Endothelial cell of umbilical vein (primary cell): ENCODE measurements around the gene PHLDB2. TPM values are rescaled to one million over a fixed set of nuclear protein-coding genes. Genes with fewer than 3 reads are reported as not detected.

Source experiments
- BruUV-seq: library from RNA; stranded (reverse); fragments of 400-500 nt; replicated peaks from 2 replicates; lab custom pipeline; 2021; lab: Mats Ljungman, UMichigan
- CTCF ChIA-PET: fragments of 300-600, 350-600 bp; sonication (Branson Sonifier 250); formaldehyde crosslinking; loops from one replicate; lab custom pipeline; 2021; ENCODE audit warnings: antibody characterized with exemption, inconsistent platforms; lab: Charles Lee
- POLR2A ChIA-PET: fragments of 300-600, 350-600 bp; sonication (Branson Sonifier 250); formaldehyde crosslinking; loops from one replicate; lab custom pipeline; 2021; ENCODE audit warnings: antibody characterized with exemption, inconsistent platforms; lab: Charles Lee
- DNase-seq: peaks from one replicate; pipeline ENCODE4 v3.0.0-alpha.2; 2011; ENCODE audit warnings: low read depth, low spot score
- FAIRE-seq: peaks from 2 replicates; lab custom pipeline; 2011; peaks lifted over from hg19 to GRCh38; lab: Jason Lieb, UNC
- H2AFZ ChIP-seq: 2 replicates; pipeline ENCODE4 v1.6.0; 2012; ENCODE audit warnings: low read depth, low read length, control low read depth, inconsistent platforms
- H3K27ac ChIP-seq: 2 replicates; pipeline ENCODE4 v1.5.1; 2011; ENCODE audit warnings: low read depth, mild to moderate bottlenecking, control low read depth, low read length, moderate library complexity; ENCODE audit not compliant: insufficient read depth
- H3K27me3 ChIP-seq, 2 experiments: 2 replicates each; pipeline versions ENCODE4 v1.6.0 to v1.6.1; 2011; ENCODE audit warnings: low read length in 2 of 2, mixed read lengths in 1 of 2; ENCODE audit not compliant: control insufficient read depth in 2 of 2, insufficient read depth in 2 of 2
- H3K36me3 ChIP-seq, 2 experiments: 2 replicates in 1 of 2; 3 replicates in 1 of 2; pipeline ENCODE4 v1.5.1; 2011; ENCODE audit warnings: low read length in 2 of 2, mild to moderate bottlenecking in 1 of 2, moderate library complexity in 1 of 2; ENCODE audit not compliant: control insufficient read depth in 2 of 2, insufficient read depth in 2 of 2; ENCODE audit errors: extremely low read depth in 1 of 2
- H3K4me1 ChIP-seq: 3 replicates; pipeline ENCODE4 v1.5.1; 2011; ENCODE audit warnings: mild to moderate bottlenecking, low read length; ENCODE audit not compliant: control insufficient read depth, insufficient read depth; ENCODE audit errors: extremely low read depth
- H3K4me2 ChIP-seq: 2 replicates; pipeline ENCODE4 v1.6.1; 2011; ENCODE audit warnings: low read length, control low read depth, mixed read lengths; ENCODE audit not compliant: insufficient read depth
- H3K4me3 ChIP-seq, 3 experiments: fragments of 200-600 bp in 1 of 3; sonication (generic), shearing (Covaris generic) in 1 of 3; replicated peaks in 1 of 3; 2 replicates each; pipeline ENCODE4 v1.5.1; 2011 to 2016; ENCODE audit warnings: control low read depth in 3 of 3, low read length in 3 of 3, mild to moderate bottlenecking in 2 of 3, inconsistent platforms in 1 of 3, low read depth in 1 of 3, moderate library complexity in 1 of 3; ENCODE audit not compliant: insufficient read depth in 1 of 3
- H3K79me2 ChIP-seq: 2 replicates; pipeline ENCODE4 v1.6.0; 2012; ENCODE audit warnings: low read length, inconsistent platforms; ENCODE audit not compliant: control insufficient read depth, insufficient read depth
- H3K9ac ChIP-seq: replicated peaks from 2 replicates; pipeline ENCODE3; 2011; ENCODE audit warnings: low read length, control low read depth; ENCODE audit not compliant: insufficient read depth; ENCODE audit errors: extremely low read depth
- H3K9me1 ChIP-seq: replicated peaks from 3 replicates; pipeline ENCODE4 v1.6.0; 2011; ENCODE audit warnings: mild to moderate bottlenecking, low read length; ENCODE audit not compliant: control insufficient read depth, insufficient read depth; ENCODE audit errors: extremely low read depth
- H3K9me3 ChIP-seq: replicated peaks from 2 replicates; pipeline ENCODE4 v1.5.1; 2012; ENCODE audit warnings: low read length, inconsistent platforms; ENCODE audit not compliant: control insufficient read depth, insufficient read depth
- H4K20me1 ChIP-seq: replicated peaks from 2 replicates; pipeline ENCODE3; 2011; ENCODE audit warnings: mild to moderate bottlenecking, low read length; ENCODE audit not compliant: control insufficient read depth, insufficient read depth; ENCODE audit errors: extremely low read depth
- CTCF ChIP-seq, 2 donors: IDR thresholded peaks; 1 replicate in 1 of 2; 2 replicates in 1 of 2; pipeline ENCODE4 v1.5.1; 2011; ENCODE audit warnings: low read length in 2 of 2, mild to moderate bottlenecking in 2 of 2, moderate library complexity in 2 of 2, control low read depth in 1 of 2, inconsistent platforms in 1 of 2, low read depth in 1 of 2; ENCODE audit not compliant: insufficient read depth in 1 of 2; ENCODE audit errors: extremely low read depth in 1 of 2
- EZH2 ChIP-seq: IDR thresholded peaks from 2 replicates; pipeline ENCODE4 v1.6.1; 2012; ENCODE audit warnings: borderline replicate concordance, low read depth, mild to moderate bottlenecking, moderate library complexity, low read length, inconsistent platforms; ENCODE audit not compliant: severe bottlenecking
- FOS ChIP-seq: IDR thresholded peaks from 2 replicates; pipeline ENCODE4 v1.6.1; 2011; ENCODE audit warnings: mild to moderate bottlenecking, low read length, moderate library complexity, borderline replicate concordance; ENCODE audit not compliant: insufficient read depth
- GATA2 ChIP-seq: IDR thresholded peaks from 2 replicates; pipeline ENCODE4 v1.7.0; 2011; ENCODE audit warnings: low read depth, mild to moderate bottlenecking, moderate library complexity, mixed read lengths, low read length; ENCODE audit not compliant: insufficient read length, insufficient read depth
- JUN ChIP-seq: IDR thresholded peaks from 2 replicates; pipeline ENCODE4 v1.6.1; 2011; ENCODE audit warnings: borderline replicate concordance, low read depth; ENCODE audit not compliant: insufficient read length, insufficient read depth
- dilution Hi-C: fragments of 300-500 bp; cut with MboI; formaldehyde crosslinking; loops from one replicate; pipeline ENCODE4 v1.15.0; 2019; ENCODE audit warnings: low sequenced_read_pairs; ENCODE audit not compliant: extremely low pct_ligation_motif_present
- intact Hi-C: fragments of 100-400 bp; cut with micrococcal nuclease; formaldehyde crosslinking; loops from one replicate; pipeline ENCODE4 v1.10.0; 2022
- polyA plus RNA-seq, 4 experiments: library from polyadenylated mRNA; depleted of rRNA in 3 of 4; stranded (reverse) in 3 of 4; unstranded in 1 of 4; fragments of >200 nt; gene quantifications; 2 replicates each; pipeline versions ENCODE4 v1.2.1 to v1.2.3, GENCODE V29; 2011 to 2012; ENCODE audit warnings: missing spikeins in 1 of 4
- total RNA-seq: library from RNA; stranded (reverse); gene quantifications from 2 replicates; pipeline ENCODE4 v1.2.3, GENCODE V29; 2021

Gene PHLDB2
- total and polyA plus RNA-seq, 2 donors (not counting 3 experiments of a cell fraction or from before 2014, with no cell fraction given), result 22.4 to 104 TPM

GRCh38 chr3:111846039-111846438 is 13.0 kb upstream of the PHLDB2 start:
- FAIRE-seq (no peak), DNase-seq (peak; percentile 30)
- no peaks in the 10 kb centered on the region for H3K9me1 ChIP-seq
- no peaks in the 10 kb centered on the region for H4K20me1 ChIP-seq
- H3K9ac ChIP-seq, result peak overlapping the region; percentile 14
- CTCF ChIA-PET, result interaction anchor here (1.6 to 2.4 kb wide), 3 partner anchors 14 to 129 kb away, joined by 5 to 18 read pairs (median 6); partner anchors contain the start of gene PHLDB2
- no peaks in the 10 kb centered on the region for H3K79me2 ChIP-seq
- no peaks in the 10 kb centered on the region for H3K36me3 ChIP-seq
- peaks cover 40% of the 10 kb centered on the region for H3K4me1 ChIP-seq
- dilution Hi-C loops, result no loop called here
- POLR2A ChIA-PET, result no interaction called here
- BruUV-seq, result no TSS peak
- H3K4me3 ChIP-seq, result no peak overlapping the region
- no peak overlapping the region for H2AFZ ChIP-seq
- H3K9me3 ChIP-seq, result no peaks in the 10 kb centered on the region
- H3K4me2 ChIP-seq, result peak overlapping the region; percentile 58
- no peak for TF ChIP-seq GATA2
- peak; percentile 22 for TF ChIP-seq JUN
- no peak for TF ChIP-seq EZH2
- no peak for TF ChIP-seq CTCF (IDR thresholded peaks at IDR 0.05; ENCODE audit: extremely low read depth in 1 of 2, insufficient read depth in 1 of 2, low read depth in 1 of 2, low read length in 2 of 2)
- TF ChIP-seq FOS, result peak; percentile 44
- H3K27ac ChIP-seq, result peak overlapping the region; percentile 78
- intact Hi-C loops, result no loop called here
- no peaks in the 10 kb centered on the region for H3K27me3 ChIP-seq
